GM12873 (cell line): ENCODE results near the gene PCBP1.

Source experiments
- CTCF ChIP-seq: IDR thresholded peaks from 2 replicates; pipeline ENCODE4 v1.5.1; 2012; ENCODE audit warnings: low read depth, mild to moderate bottlenecking, moderate library complexity, low read length, control low read depth; ENCODE audit not compliant: insufficient read depth; ENCODE audit errors: missing control alignments

PCBP1 gene

GRCh38 chr2:70086838-70087701 lies at the start of gene PCBP1:
Gene PCBP1, plus strand, starts transcription at chr2:70087477. Its CDS starts 267 bp downstream, at chr2:70087744.
- no peak for TF ChIP-seq CTCF

- TF ChIP-seq CTCF: no peak
Observed at GRCh38 chr2:70039366-70039765, 47.9 kb upstream of the PCBP1 start.

GRCh38 chr2:70041663-70042062 lies 45.6 kb upstream of the PCBP1 start:
- no peak for TF ChIP-seq CTCF

GRCh38 chr2:70042246-70042645 lies 45.0 kb upstream of the PCBP1 start:
- TF ChIP-seq CTCF: no peak

GRCh38 chr2:70043252-70043875 lies 43.9 kb upstream of the PCBP1 start:
- TF ChIP-seq CTCF: no peak

GRCh38 chr2:70044290-70045040 lies 42.8 kb upstream of the PCBP1 start:
- TF ChIP-seq CTCF: no peak

GRCh38 chr2:70045405-70045804 lies 41.9 kb upstream of the PCBP1 start:
- no peak for TF ChIP-seq CTCF
